H1 (cell line): Measurements from ENCODE around the gene RANBP6. TPM values are rescaled to one million over a fixed set of nuclear protein-coding genes. Genes with fewer than 3 reads are reported as not detected.

Experiments
- CTCF ChIA-PET: fragments of 300-600 bp; sonication (Branson Sonifier 250); formaldehyde crosslinking; loops from one replicate; lab custom pipeline; 2021; ENCODE audit not compliant: partially characterized antibody; lab: Charles Lee
- POLR2A ChIA-PET: fragments of 300-600 bp; sonication (Branson Sonifier 250); formaldehyde crosslinking; loops from one replicate; lab custom pipeline; 2021; ENCODE audit warnings: inconsistent platforms; ENCODE audit not compliant: partially characterized antibody; lab: Charles Lee
- DNase-seq, 2 experiments: peaks; one replicate each; pipeline versions ENCODE4 v3.0.0 to v3.0.0-alpha.2; 2010 to 2022; ENCODE audit warnings: low spot score in 2 of 2, low read depth in 1 of 2, mixed read lengths in 1 of 2
- FAIRE-seq: peaks from 2 replicates; lab custom pipeline; 2011; peaks lifted over from hg19 to GRCh38; lab: Jason Lieb, UNC
- H2AFZ ChIP-seq: 2 replicates; pipeline ENCODE4 v1.8.1; 2012; ENCODE audit warnings: low read length, inconsistent platforms
- H2AK5ac ChIP-seq: 2 replicates; pipeline ENCODE4 v1.6.1; 2013; ENCODE audit warnings: low read depth, low read length
- H2BK120ac ChIP-seq: replicated peaks from 2 replicates; pipeline ENCODE3; 2013; ENCODE audit warnings: low read depth, low read length, inconsistent platforms
- H2BK12ac ChIP-seq: 2 replicates; pipeline ENCODE4 v1.6.1; 2013; ENCODE audit warnings: low read depth, low read length
- H2BK15ac ChIP-seq: 2 replicates; pipeline ENCODE4 v1.6.1; 2013; ENCODE audit warnings: low read length
- H2BK20ac ChIP-seq: 2 replicates; pipeline ENCODE4 v1.6.1; 2013; ENCODE audit warnings: low read length
- H2BK5ac ChIP-seq: 2 replicates; pipeline ENCODE4 v1.6.1; 2013; ENCODE audit warnings: low read depth, low read length
- H3K14ac ChIP-seq: 2 replicates; pipeline ENCODE4 v1.6.1; 2013; ENCODE audit warnings: inconsistent platforms; ENCODE audit not compliant: insufficient read length
- H3K18ac ChIP-seq: 2 replicates; pipeline ENCODE4 v1.6.1; 2013; ENCODE audit warnings: low read length; ENCODE audit errors: extremely low read depth
- H3K23ac ChIP-seq: 2 replicates; pipeline ENCODE4 v1.6.1; 2013; ENCODE audit warnings: inconsistent platforms; ENCODE audit not compliant: insufficient read length
- H3K23me2 ChIP-seq: 2 replicates; pipeline ENCODE4 v1.6.1; 2013; ENCODE audit warnings: low read depth, low read length
- H3K27ac ChIP-seq: 2 replicates; pipeline ENCODE4 v1.6.1; 2011; ENCODE audit warnings: low read depth, low read length, inconsistent platforms
- H3K27me3 ChIP-seq, 4 experiments: replicated peaks in 1 of 4; 1 replicate in 1 of 4; 2 replicates in 3 of 4; pipeline versions ENCODE4 v1.6.1 to v1.8.1; 2011 to 2013; ENCODE audit warnings: low read length in 3 of 4, mild to moderate bottlenecking in 3 of 4, inconsistent platforms in 2 of 4, mixed read lengths in 2 of 4, moderate library complexity in 1 of 4; ENCODE audit not compliant: control insufficient read depth in 3 of 4, insufficient read depth in 3 of 4; ENCODE audit errors: extremely low read depth in 1 of 4
- H3K36me3 ChIP-seq, 4 experiments: 2 replicates each; pipeline versions ENCODE4 v1.6.1 to v1.8.1; 2011 to 2013; ENCODE audit warnings: mild to moderate bottlenecking in 4 of 4, low read length in 3 of 4, moderate library complexity in 2 of 4, control low read depth in 1 of 4, inconsistent platforms in 1 of 4; ENCODE audit not compliant: insufficient read depth in 4 of 4, control insufficient read depth in 2 of 4
- H3K4ac ChIP-seq: replicated peaks from 2 replicates; pipeline ENCODE3; 2013; ENCODE audit warnings: low read length, low read depth, mixed read lengths, inconsistent platforms; ENCODE audit not compliant: insufficient read length
- H3K4me1 ChIP-seq, 4 experiments: replicated peaks in 1 of 4; 1 replicate in 1 of 4; 2 replicates in 3 of 4; pipeline versions ENCODE4 v1.6.1 to v1.8.1; 2011 to 2013; ENCODE audit warnings: low read length in 3 of 4, inconsistent platforms in 2 of 4, mixed read lengths in 1 of 4; ENCODE audit not compliant: insufficient read depth in 4 of 4, control insufficient read depth in 3 of 4
- H3K4me2 ChIP-seq, 2 experiments: 2 replicates each; pipeline versions ENCODE4 v1.6.1 to v1.8.1; 2011 to 2013; ENCODE audit warnings: low read depth in 2 of 2, low read length in 2 of 2, control low read depth in 1 of 2, inconsistent platforms in 1 of 2, mild to moderate bottlenecking in 1 of 2; ENCODE audit not compliant: insufficient read depth in 1 of 2
- H3K4me3 ChIP-seq, 4 experiments: fragments of 200-600, 300-600 bp in 1 of 4; sonication (generic), shearing (Covaris generic), sonication (Bioruptor Twin) in 1 of 4; 2 replicates each; pipeline versions ENCODE4 v1.5.1 to v1.8.1; 2011 to 2016; ENCODE audit warnings: low read length in 4 of 4, low read depth in 3 of 4, control low read depth in 2 of 4, inconsistent platforms in 2 of 4, mild to moderate bottlenecking in 2 of 4, mixed read lengths in 1 of 4, moderate library complexity in 1 of 4; ENCODE audit not compliant: insufficient read depth in 2 of 4; ENCODE audit errors: extremely low read depth in 1 of 4
- H3K56ac ChIP-seq: replicated peaks from 2 replicates; pipeline ENCODE3; 2013; ENCODE audit warnings: low read depth, mild to moderate bottlenecking, mixed read lengths, low read length, inconsistent platforms; ENCODE audit not compliant: insufficient read length
- H3K79me1 ChIP-seq: 2 replicates; pipeline ENCODE4 v1.6.1; 2013; ENCODE audit warnings: low read depth, low read length, control low read depth
- H3K79me2 ChIP-seq, 2 experiments: 2 replicates each; pipeline versions ENCODE4 v1.6.1 to v1.8.1; 2012 to 2013; ENCODE audit warnings: low read length in 2 of 2, mild to moderate bottlenecking in 2 of 2, inconsistent platforms in 1 of 2; ENCODE audit not compliant: insufficient read depth in 2 of 2, control insufficient read depth in 1 of 2
- H3K9ac ChIP-seq, 4 experiments: replicated peaks in 1 of 4; 1 replicate in 1 of 4; 2 replicates in 3 of 4; pipeline versions ENCODE4 v1.6.1 to v1.8.1; 2011 to 2013; ENCODE audit warnings: low read depth in 3 of 4, low read length in 3 of 4, control low read depth in 2 of 4, mild to moderate bottlenecking in 2 of 4, moderate library complexity in 2 of 4, inconsistent platforms in 1 of 4; ENCODE audit errors: extremely low read depth in 1 of 4
- H3K9me3 ChIP-seq, 2 experiments: 2 replicates each; pipeline versions ENCODE4 v1.6.1 to v1.8.1; 2012 to 2013; ENCODE audit warnings: mild to moderate bottlenecking in 2 of 2, moderate library complexity in 2 of 2, control low read depth in 1 of 2, inconsistent platforms in 1 of 2, low read depth in 1 of 2, low read length in 1 of 2, mixed read lengths in 1 of 2; ENCODE audit not compliant: insufficient read depth in 2 of 2
- H4K20me1 ChIP-seq, 2 experiments: replicated peaks in 1 of 2; 2 replicates each; pipeline versions ENCODE3 to v1.8.1; 2011 to 2013; ENCODE audit warnings: inconsistent platforms in 2 of 2, low read length in 2 of 2, mild to moderate bottlenecking in 1 of 2; ENCODE audit not compliant: insufficient read depth in 2 of 2, control insufficient read depth in 1 of 2
- H4K5ac ChIP-seq: 2 replicates; pipeline ENCODE4 v1.6.1; 2013; ENCODE audit warnings: low read length, low read depth, mixed read lengths, inconsistent platforms; ENCODE audit not compliant: insufficient read length
- H4K8ac ChIP-seq: 2 replicates; pipeline ENCODE4 v1.8.0; 2013; ENCODE audit warnings: mild to moderate bottlenecking, moderate library complexity, low read length, inconsistent platforms; ENCODE audit not compliant: insufficient read depth; ENCODE audit errors: extremely low read depth
- H4K91ac ChIP-seq: replicated peaks from 2 replicates; pipeline ENCODE3; 2013; ENCODE audit warnings: low read length, mixed read lengths, inconsistent platforms; ENCODE audit not compliant: insufficient read length
- ASH2L ChIP-seq: fragments of 200-600, 300-600 bp; sonication (generic); IDR thresholded peaks from one replicate; pipeline ENCODE4 v1.7.1; 2017; ENCODE audit warnings: low read length
- CREB1 ChIP-seq: IDR thresholded peaks from 2 replicates; pipeline ENCODE4 v1.6.1; 2012; ENCODE audit warnings: inconsistent platforms
- PHF8 ChIP-seq: fragments of 200-600 bp; sonication (generic); conservative IDR thresholded peaks from 2 replicates; pipeline ENCODE4 v1.7.1; 2012; ENCODE audit warnings: low read depth, mild to moderate bottlenecking, inconsistent platforms, low read length, moderate library complexity
- POLR2AphosphoS5 ChIP-seq: IDR thresholded peaks from 2 replicates; pipeline ENCODE4 v1.6.1; 2011; ENCODE audit warnings: low read depth, low read length
- SIN3A ChIP-seq, 2 experiments: IDR thresholded peaks in 1 of 2; conservative IDR thresholded peaks in 1 of 2; 2 replicates each; pipeline ENCODE4 v1.6.1; 2011 to 2012; ENCODE audit warnings: low read length in 2 of 2, improper control_type of control experiment in 1 of 2, low read depth in 1 of 2, mild to moderate bottlenecking in 1 of 2
- SIRT6 ChIP-seq: IDR thresholded peaks from one replicate; pipeline ENCODE4 v1.7.1; 2012; ENCODE audit warnings: low read length, inconsistent platforms
- SP4 ChIP-seq: IDR thresholded peaks from 2 replicates; pipeline ENCODE4 v1.6.1; 2012; ENCODE audit warnings: low read length, inconsistent platforms
- ZNF274 ChIP-seq: IDR thresholded peaks from 2 replicates; pipeline ENCODE4 v1.7.0; 2012; ENCODE audit warnings: low read length, borderline replicate concordance; ENCODE audit errors: extremely low read depth
- WGBS, 2 experiments: shearing (Covaris generic) in 1 of 2; methylation state at CpG; one replicate each; pipeline versions ENCODE4 v1.1.6 to v1.1.7; 2013 to 2015; ENCODE audit warnings: low lambda C conversion rate in 2 of 2, mixed read lengths in 2 of 2, inconsistent platforms in 1 of 2, low coverage in 1 of 2, missing lambda C conversion rate in 1 of 2; ENCODE audit not compliant: insufficient replicate concordance in 2 of 2, insufficient coverage in 1 of 2, insufficient read length in 1 of 2; ENCODE audit errors: extremely low coverage in 1 of 2, missing lambda C conversion rate in 1 of 2; 5-methylcytosine and 5-hydroxymethylcytosine counted together
- long read RNA-seq, 2 experiments: library from RNA in 1 of 2; library from capped mRNA in 1 of 2; stranded (forward); transcript quantifications; one replicate each; pipeline ENCODE4 v2.0.0, GENCODE V29; 2021; ENCODE audit warnings: inconsistent platforms in 1 of 2
- polyA minus RNA-seq, 3 experiments: library from RNA; depleted of rRNA, polyadenylated mRNA; stranded (reverse); fragments of >200 nt; gene quantifications; 1 replicate in 2 of 3; 2 replicates in 1 of 3; pipeline ENCODE4 v1.2.3, GENCODE V29; 2011
- polyA plus RNA-seq, 7 experiments: library from polyadenylated mRNA; depleted of rRNA in 3 of 7; stranded (reverse) in 5 of 7; unstranded in 2 of 7; fragments of >200 nt in 5 of 7; fragments of 200-250 nt in 2 of 7; gene quantifications; 1 replicate in 5 of 7; 2 replicates in 1 of 7; 4 replicates in 1 of 7; pipeline versions ENCODE4 v1.2.1 to v1.2.3, GENCODE V29; 2011 to 2013; ENCODE audit warnings: missing spikeins in 2 of 7, mixed read lengths in 2 of 7
- total RNA-seq: library from RNA; stranded (reverse); fragmentation: NEBNext Ultra II Directional; extraction: Animal tissue kit (Norgen Biotek cat#: 25700); gene quantifications from 2 replicates; pipeline ENCODE4 v1.2.1, GENCODE V29; 2021

Gene RANBP6
- total RNA-seq (18.4 and 18.8 TPM in 2 replicates), polyA plus RNA-seq (2011; rRNA removed) (4.2 and 5.7 TPM in 2 replicates), polyA minus RNA-seq (2011; rRNA and poly(A)+ RNA removed) (18.0 and 21.8 TPM in 2 replicates)
- 8.9 TPM for polyA plus RNA-seq (2011; cell fraction: cytosol; rRNA removed)
- polyA plus RNA-seq (2011; cell fraction: nucleus; rRNA removed) = 4.0 TPM
- 12.2 to 23.6 TPM (median 13.6 TPM) in 4 replicates for polyA plus RNA-seq (2012, experiment 1 of 2)
- polyA plus RNA-seq (2012, experiment 2 of 2) = 0.80 TPM
- polyA plus RNA-seq (2013, experiment 1 of 2) = 10.9 TPM
- 9.9 TPM for polyA plus RNA-seq (2013, experiment 2 of 2)
- polyA minus RNA-seq (2011; cell fraction: cytosol; rRNA and poly(A)+ RNA removed) = 11.2 TPM
- 30.0 TPM for polyA minus RNA-seq (2011; cell fraction: nucleus; rRNA and poly(A)+ RNA removed)
- long read RNA-seq, experiment 1, full-length matches to known transcripts = 15 of 16 reads
- long read RNA-seq, experiment 1, partial matches to known transcripts = 0 of 16 reads
- long read RNA-seq, experiment 1, other reads (novel, unspliced or antisense) = 1 of 16 reads
- long read RNA-seq, experiment 2, full-length matches to known transcripts = 8 of 8 reads
- long read RNA-seq, experiment 2, partial matches to known transcripts = 0 of 8 reads
- long read RNA-seq, experiment 2, other reads (novel, unspliced or antisense) = 0 of 8 reads

DNA sequence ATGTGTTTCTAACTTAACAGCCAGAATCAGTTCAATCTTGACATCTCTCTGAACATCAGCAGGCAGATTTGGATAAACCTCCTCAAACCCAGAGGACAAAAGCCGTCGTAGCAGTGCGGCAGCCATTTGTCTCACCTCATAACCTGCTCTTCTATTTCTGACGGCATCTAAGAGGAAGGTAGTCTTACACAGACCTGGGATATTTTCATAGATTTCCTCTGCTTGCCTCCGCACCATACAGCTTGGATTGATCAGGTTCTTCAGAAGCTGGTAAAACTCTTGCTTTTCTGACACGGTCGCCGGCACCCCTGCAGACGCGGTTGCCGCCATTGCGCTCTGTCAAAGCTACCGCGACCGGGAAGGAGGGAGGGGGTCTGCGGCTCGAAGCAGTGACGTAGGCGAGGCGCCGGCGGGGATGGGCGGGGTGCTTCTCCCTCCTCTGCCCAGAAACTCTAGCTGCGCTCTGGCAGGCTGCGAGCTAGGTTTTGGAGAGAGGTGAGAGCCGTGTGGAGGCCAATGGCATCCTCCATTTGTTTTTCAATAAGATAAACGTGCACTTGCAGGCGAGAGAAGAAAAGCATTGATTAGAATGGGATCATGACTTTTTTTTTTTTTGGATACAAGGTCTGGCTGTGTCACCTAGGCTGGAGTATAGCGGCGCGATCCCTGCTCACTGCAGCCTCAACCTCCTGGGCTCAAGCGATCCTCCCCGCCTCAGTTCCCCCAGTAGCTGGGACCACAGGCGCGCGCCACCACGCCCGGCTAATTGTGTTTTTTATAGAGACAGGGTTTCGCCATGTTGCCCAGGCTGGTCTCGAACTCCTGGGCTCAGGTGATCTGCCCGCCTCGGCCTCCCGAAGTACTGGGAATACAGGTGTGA lies at the start of gene RANBP6:
Gene RANBP6, minus strand, starts transcription at position 347 of the 880 bp plus-strand sequence. Its CDS starts 17 bp downstream, at position 330.
- H4K91ac ChIP-seq = no peak within 1 kb of the TSS
- H3K36me3 ChIP-seq = peaks cover 3 to 23% (median 10%) of the 10 kb centered on the region in 4 experiments; a peak in 6 of 8 replicates
- no peak within 1 kb of the TSS for H3K4ac ChIP-seq
- H4K20me1 ChIP-seq = peaks cover 0 to 2% of the 10 kb centered on the region in 2 experiments
- H2BK20ac ChIP-seq = no peak within 1 kb of the TSS
- H3K79me2 ChIP-seq = peaks cover 16 to 49% of the 10 kb centered on the region in 2 experiments
- peak within 1 kb of the TSS; percentile 96 for H2AFZ ChIP-seq
- peaks cover 0 to 7% (median 5%) of the 10 kb centered on the region in 4 experiments; a peak in 3 of 7 replicates for H3K4me1 ChIP-seq
- FAIRE-seq (no peak), DNase-seq (peak; percentile 57 to 94)
- ChIA-PET POLR2A (interaction anchor here (0.6 to 1.9 kb wide), 6 partner anchors 8 to 105 kb away, joined by 3 to 19 read pairs (median 4); no protein-coding TSS in a partner anchor), CTCF (interaction anchor here (0.6 to 1.4 kb wide), 5 partner anchors 9 to 830 kb away, joined by 3 to 9 read pairs (median 4); no protein-coding TSS in a partner anchor)
- no peaks in the 10 kb centered on the region for H3K27me3 ChIP-seq
- H3K9ac ChIP-seq = peak within 1 kb of the TSS; percentile 91 to 98 (median 95)
- H3K4me3 ChIP-seq = peak within 1 kb of the TSS; percentile 88 to 97 (median 92)
- H3K14ac ChIP-seq = no peak within 1 kb of the TSS
- H4K8ac ChIP-seq = peak within 1 kb of the TSS; percentile 92; the same call in 1 of the 2 replicates
- H2BK12ac ChIP-seq = peak within 1 kb of the TSS; percentile 55; the same call in 1 of the 2 replicates
- no peak within 1 kb of the TSS for H2BK15ac ChIP-seq
- H3K27ac ChIP-seq = peak within 1 kb of the TSS; percentile 94
- H3K18ac ChIP-seq = no peak within 1 kb of the TSS; the same call in 1 of the 2 replicates
- H3K56ac ChIP-seq = no peak within 1 kb of the TSS
- H3K23me2 ChIP-seq = peaks cover 6% of the 10 kb centered on the region
- peak within 1 kb of the TSS; percentile 77 for H2BK5ac ChIP-seq
- no peak within 1 kb of the TSS; the same call in 1 of the 2 replicates for H2AK5ac ChIP-seq
- H3K79me1 ChIP-seq = peaks cover 5% of the 10 kb centered on the region
- H4K5ac ChIP-seq = peak within 1 kb of the TSS; percentile 27
- H2BK120ac ChIP-seq = no peak within 1 kb of the TSS
- whole genome bisulfite sequencing, 2 experiments = 22% methylated on average over 42 of the region's 43 CpGs; no CpG with 5 or more reads in 1 of the 2 experiments
- H3K4me2 ChIP-seq = peak within 1 kb of the TSS; percentile 84 to 88
- H3K23ac ChIP-seq = no peak within 1 kb of the TSS
- H3K9me3 ChIP-seq = no peaks in the 10 kb centered on the region
- TF ChIP-seq ZNF274 (no peak), SP4 (no peak), SIN3A (conservative IDR thresholded peaks at IDR 0.05 in 1 of 2, IDR thresholded peaks at IDR 0.05 in 1 of 2; ENCODE audit: low read depth in 1 of 2, low read length in 2 of 2) (peak; percentile 78 to 90; a peak in 2 of 4 replicates), PHF8 (peak; percentile 95), SIRT6 (no peak), CREB1 (peak; percentile 99), POLR2AphosphoS5 (peak; percentile 93), ASH2L (peak; percentile 92)
